Measurements from ENCODE around the gene PSMD13.

DNA sequence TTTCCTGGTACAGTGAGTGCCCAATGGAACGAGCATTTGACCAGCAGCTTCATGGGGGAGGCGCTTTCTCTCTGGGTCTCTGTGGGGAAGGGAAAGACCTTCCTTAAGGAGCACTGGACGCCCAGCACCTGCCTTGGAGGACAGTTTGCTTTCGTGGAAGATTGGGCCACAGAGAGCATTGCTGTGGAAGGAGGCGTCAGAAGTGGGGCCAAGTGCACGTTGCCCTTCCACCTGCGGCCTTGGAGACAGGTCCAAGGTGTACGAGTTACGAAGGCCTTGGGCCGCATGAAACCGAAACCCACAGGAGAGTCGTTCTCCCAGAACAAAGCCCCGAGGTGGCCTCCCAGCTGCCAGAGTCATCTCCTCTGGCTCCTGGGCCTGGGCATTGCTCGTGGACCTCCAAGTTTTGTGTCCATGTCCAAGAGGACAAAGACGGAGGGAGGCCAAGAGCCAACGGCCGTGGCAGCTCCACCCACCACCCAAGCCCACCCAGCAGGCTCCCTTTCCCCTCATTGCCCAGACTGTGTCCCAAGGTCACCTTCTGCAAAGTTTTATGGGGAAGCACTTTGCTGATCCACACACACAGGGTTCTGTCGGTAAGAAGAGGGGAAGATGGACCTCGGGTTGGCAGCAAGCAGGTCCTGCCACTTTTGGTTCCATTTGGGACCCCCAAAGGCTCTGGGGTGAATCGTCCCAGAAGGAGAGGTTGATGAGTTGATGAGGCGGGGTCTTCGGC is 35.6 kb downstream of the PSMD13 start:
- TF ChIP-seq POLR2A (IDR thresholded peaks at IDR 0.05; ENCODE audit: borderline replicate concordance, extremely low read depth, insufficient read depth, insufficient read length), result no peak
- TF ChIP-seq, protein P1, sequence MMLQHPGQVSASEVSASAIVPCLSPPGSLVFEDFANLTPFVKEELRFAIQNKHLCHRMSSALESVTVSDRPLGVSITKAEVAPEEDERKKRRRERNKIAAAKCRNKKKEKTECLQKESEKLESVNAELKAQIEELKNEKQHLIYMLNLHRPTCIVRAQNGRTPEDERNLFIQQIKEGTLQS (IDR thresholded peaks at IDR 0.05), result no peak
- TF ChIP-seq, protein P2, sequence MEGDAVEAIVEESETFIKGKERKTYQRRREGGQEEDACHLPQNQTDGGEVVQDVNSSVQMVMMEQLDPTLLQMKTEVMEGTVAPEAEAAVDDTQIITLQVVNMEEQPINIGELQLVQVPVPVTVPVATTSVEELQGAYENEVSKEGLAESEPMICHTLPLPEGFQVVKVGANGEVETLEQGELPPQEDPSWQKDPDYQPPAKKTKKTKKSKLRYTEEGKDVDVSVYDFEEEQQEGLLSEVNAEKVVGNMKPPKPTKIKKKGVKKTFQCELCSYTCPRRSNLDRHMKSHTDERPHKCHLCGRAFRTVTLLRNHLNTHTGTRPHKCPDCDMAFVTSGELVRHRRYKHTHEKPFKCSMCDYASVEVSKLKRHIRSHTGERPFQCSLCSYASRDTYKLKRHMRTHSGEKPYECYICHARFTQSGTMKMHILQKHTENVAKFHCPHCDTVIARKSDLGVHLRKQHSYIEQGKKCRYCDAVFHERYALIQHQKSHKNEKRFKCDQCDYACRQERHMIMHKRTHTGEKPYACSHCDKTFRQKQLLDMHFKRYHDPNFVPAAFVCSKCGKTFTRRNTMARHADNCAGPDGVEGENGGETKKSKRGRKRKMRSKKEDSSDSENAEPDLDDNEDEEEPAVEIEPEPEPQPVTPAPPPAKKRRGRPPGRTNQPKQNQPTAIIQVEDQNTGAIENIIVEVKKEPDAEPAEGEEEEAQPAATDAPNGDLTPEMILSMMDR (IDR thresholded peaks at IDR 0.05 in 2 of 3, conservative IDR thresholded peaks at IDR 0.05 in 1 of 3; ENCODE audit: borderline replicate concordance in 1 of 3, insufficient read depth in 1 of 3, low read depth in 2 of 3, low read length in 2 of 3), result no peak
- no peak for TF ChIP-seq ZFX (IDR thresholded peaks at IDR 0.05)
- TF ChIP-seq RAD21 (IDR thresholded peaks at IDR 0.05; ENCODE audit: low read depth), result no peak
- TF ChIP-seq, protein P3, sequence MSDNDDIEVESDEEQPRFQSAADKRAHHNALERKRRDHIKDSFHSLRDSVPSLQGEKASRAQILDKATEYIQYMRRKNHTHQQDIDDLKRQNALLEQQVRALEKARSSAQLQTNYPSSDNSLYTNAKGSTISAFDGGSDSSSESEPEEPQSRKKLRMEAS (IDR thresholded peaks at IDR 0.05), result no peak
- TF ChIP-seq CEBPB (IDR thresholded peaks at IDR 0.05; ENCODE audit: low read depth), result no peak
- no peak for TF ChIP-seq SP1 (IDR thresholded peaks at IDR 0.05; ENCODE audit: low read depth)
- no peak for TF ChIP-seq EZH2phosphoT487 (IDR thresholded peaks at IDR 0.05; ENCODE audit: borderline replicate concordance)
- no peak for TF ChIP-seq TCF7L2 (IDR thresholded peaks at IDR 0.05; ENCODE audit: borderline replicate concordance, extremely low read depth, insufficient read depth, insufficient read length)

Measured in HCT116 (cell line).